Immature natural killer cell (primary cell): ENCODE results near the gene IRAK3. TPM values are rescaled to one million over a fixed set of nuclear protein-coding genes. Genes with fewer than 3 reads are reported as not detected.
"Not testable (repeated sequence)": the region's sequence is repeated elsewhere in the genome, so short reads cannot be mapped to it uniquely, and the experiment has no call there.

ENCODE experiments used
- DNase-seq, 3 donors: peaks; one replicate each; pipeline ENCODE4 v3.0.0; 2022; ENCODE audit warnings: mixed read lengths in 1 of 3
- H3K27ac Mint-ChIP-seq, 6 donors: one replicate each; pipeline ENCODE4 v1.8.0; 2020; ENCODE audit warnings: mixed read lengths in 6 of 6, mild to moderate bottlenecking in 5 of 6, inconsistent platforms in 4 of 6, moderate library complexity in 3 of 6
- H3K27me3 Mint-ChIP-seq, 3 donors: one replicate each; pipeline ENCODE4 v1.8.0; 2020 to 2021; ENCODE audit warnings: low read depth in 3 of 3, mild to moderate bottlenecking in 3 of 3, mixed read lengths in 3 of 3, moderate library complexity in 3 of 3, inconsistent platforms in 1 of 3
- H3K36me3 Mint-ChIP-seq, 3 donors: one replicate each; pipeline ENCODE4 v1.8.0; 2020; ENCODE audit warnings: mixed read lengths in 3 of 3, inconsistent platforms in 2 of 3, mild to moderate bottlenecking in 2 of 3
- H3K4me1 Mint-ChIP-seq, 2 donors: one replicate each; pipeline ENCODE4 v1.8.0; 2020; ENCODE audit warnings: inconsistent platforms in 2 of 2, mild to moderate bottlenecking in 2 of 2, mixed read lengths in 2 of 2, moderate library complexity in 1 of 2
- H3K4me3 Mint-ChIP-seq, 5 donors: one replicate each; pipeline ENCODE4 v1.8.0; 2020; ENCODE audit warnings: mild to moderate bottlenecking in 5 of 5, mixed read lengths in 5 of 5, inconsistent platforms in 3 of 5, moderate library complexity in 3 of 5
- H3K9me3 Mint-ChIP-seq, 6 donors: one replicate each; pipeline ENCODE4 v1.8.0; 2020; ENCODE audit warnings: mild to moderate bottlenecking in 6 of 6, mixed read lengths in 6 of 6, inconsistent platforms in 4 of 6, moderate library complexity in 3 of 6
- polyA plus RNA-seq, 3 donors: library from polyadenylated mRNA; unstranded; fragments of 300-500 nt; fragmentation: Illumina TruSeq; gene quantifications; one replicate each; pipeline ENCODE4 v1.2.3, GENCODE V29; 2021

The IRAK3 gene
- polyA plus RNA-seq, 3 donors from 2014 or later, result 0.53 to 1.2 TPM; not detected in 1

- Mint-ChIP-seq H3K27ac (peak overlapping the region in 2 of 6 donors; percentile 29 to 50), H3K36me3 (peaks cover 22 to 25% (median 23%) of the 10 kb centered on the region in 3 donors), H3K9me3 (no peaks in the 10 kb centered on the region), H3K4me1 (peaks cover 74 to 90% of the 10 kb centered on the region in 2 donors), H3K4me3 (peak overlapping the region in 1 of 5 donors; percentile 11), H3K27me3 (peaks cover 0 to 1% (median 0%) of the 10 kb centered on the region in 3 donors)
- DNase-seq, result no peak
These were observed 26.3 kb upstream of the IRAK3 start for GRCh38 chr12:66162701-66163100.

- Mint-ChIP-seq H3K27ac (peak overlapping the region; percentile 2 to 57 (median 31)), H3K9me3 (no peaks in the 10 kb centered on the region), H3K4me1 (peaks cover 78 to 94% of the 10 kb centered on the region in 2 donors), H3K36me3 (peaks cover 21 to 25% (median 23%) of the 10 kb centered on the region in 3 donors), H3K27me3 (peaks cover 0 to 3% (median 0%) of the 10 kb centered on the region in 3 donors), H3K4me3 (peak overlapping the region in 1 of 5 donors; percentile 6)
- DNase-seq, result no peak
These were observed 25.7 kb upstream of the IRAK3 start for GRCh38 chr12:66163289-66163688.

- Mint-ChIP-seq H3K27me3 (peaks cover 5 to 12% (median 8%) of the 10 kb centered on the region in 3 donors), H3K9me3 (no peaks in the 10 kb centered on the region), H3K4me1 (peaks cover 84 to 94% of the 10 kb centered on the region in 2 donors), H3K36me3 (peaks cover 20 to 24% (median 23%) of the 10 kb centered on the region in 3 donors), H3K4me3 (peak overlapping the region in 2 of 5 donors; percentile 30 to 36), H3K27ac (peak overlapping the region in 3 of 6 donors; percentile 14 to 58 (median 52))
- no peak for DNase-seq
These were observed 24.6 kb upstream of the IRAK3 start for GRCh38 chr12:66164349-66164821.

- no peak for DNase-seq
- peak overlapping the region in 2 of 6 donors; percentile 29 to 49 for H3K27ac Mint-ChIP-seq
These were observed 23.9 kb upstream of the IRAK3 start for GRCh38 chr12:66165141-66165540.

GRCh38 chr12:66166561-66166960 lies 22.5 kb upstream of the IRAK3 start:
- H3K27me3 Mint-ChIP-seq, result peaks cover 11 to 28% (median 14%) of the 10 kb centered on the region in 3 donors
- peak overlapping the region in 4 of 6 donors; percentile 4 to 97 (median 8) for H3K27ac Mint-ChIP-seq
- peak overlapping the region in 2 of 5 donors; percentile 54 to 96 for H3K4me3 Mint-ChIP-seq
- no peak for DNase-seq
- H3K9me3 Mint-ChIP-seq, result no peaks in the 10 kb centered on the region
- H3K36me3 Mint-ChIP-seq, result peaks cover 14 to 15% (median 15%) of the 10 kb centered on the region in 3 donors
- H3K4me1 Mint-ChIP-seq, result peaks cover 79 to 92% of the 10 kb centered on the region in 2 donors

More at GRCh38 chr12:66165141-66165540, 23.9 kb upstream of the IRAK3 start:
- H3K36me3 Mint-ChIP-seq, result peaks cover 15 to 17% (median 16%) of the 10 kb centered on the region in 3 donors
- peaks cover 11 to 19% (median 14%) of the 10 kb centered on the region in 3 donors for H3K27me3 Mint-ChIP-seq
- H3K4me3 Mint-ChIP-seq, result peak overlapping the region in 1 of 5 donors; percentile 42
- H3K9me3 Mint-ChIP-seq, result no peaks in the 10 kb centered on the region
- peaks cover 80 to 91% of the 10 kb centered on the region in 2 donors for H3K4me1 Mint-ChIP-seq

- DNase-seq, result no peak
- Mint-ChIP-seq H3K4me3 (peak overlapping the region; percentile 92 to 98 (median 97)), H3K27ac (peak overlapping the region; percentile 96 to 100 (median 98)), H3K36me3 (peaks cover 14 to 15% (median 15%) of the 10 kb centered on the region in 3 donors), H3K9me3 (no peaks in the 10 kb centered on the region), H3K4me1 (peaks cover 63 to 73% of the 10 kb centered on the region in 2 donors), H3K27me3 (peaks cover 14 to 28% (median 16%) of the 10 kb centered on the region in 3 donors)
These were observed 20.6 kb upstream of the IRAK3 start for GRCh38 chr12:66168410-66168809.

- peaks cover 15 to 28% (median 16%) of the 10 kb centered on the region in 3 donors for H3K27me3 Mint-ChIP-seq
- peaks cover 52 to 63% of the 10 kb centered on the region in 2 donors for H3K4me1 Mint-ChIP-seq
- peak within 1 kb of the TSS; percentile 92 to 98 (median 97) for H3K4me3 Mint-ChIP-seq
- H3K9me3 Mint-ChIP-seq, result no peaks in the 10 kb centered on the region
- peak within 1 kb of the TSS; percentile 96 to 100 (median 98) for H3K27ac Mint-ChIP-seq
- DNase-seq, result peak; percentile 88 to 89 (median 89)
- peaks cover 12 to 15% (median 12%) of the 10 kb centered on the region in 3 donors for H3K36me3 Mint-ChIP-seq
These were observed 19.5 kb upstream of the IRAK3 start, which contains the start of gene TMBIM4 for GRCh38 chr12:66169221-66170170. Gene TMBIM4 (minus strand): TSS chr12:66169996. CDS start chr12:66169951, 45 bp downstream.

- Mint-ChIP-seq H3K27me3 (peaks cover 15 to 28% (median 16%) of the 10 kb centered on the region in 3 donors), H3K36me3 (peaks cover 5 to 6% (median 6%) of the 10 kb centered on the region in 3 donors), H3K27ac (peak overlapping the region; percentile 96 to 100 (median 98)), H3K4me1 (peaks cover 44 to 51% of the 10 kb centered on the region in 2 donors), H3K4me3 (peak overlapping the region; percentile 92 to 98 (median 97)), H3K9me3 (no peaks in the 10 kb centered on the region)
- no peak for DNase-seq
These were observed 18.4 kb upstream of the IRAK3 start for GRCh38 chr12:66170606-66171005.

GRCh38 chr12:66174391-66175325 lies 14.4 kb upstream of the IRAK3 start:
- H3K36me3 Mint-ChIP-seq, H3K4me3 Mint-ChIP-seq, H3K9me3 Mint-ChIP-seq, H3K27ac Mint-ChIP-seq, DNase-seq: not testable (repeated sequence)
- Mint-ChIP-seq H3K4me1 (peaks cover 8 to 13% of the 10 kb centered on the region in 2 donors), H3K27me3 (peaks cover 5 to 16% (median 9%) of the 10 kb centered on the region in 3 donors)

GRCh38 chr12:66176105-66176900 lies 12.7 kb upstream of the IRAK3 start:
- Mint-ChIP-seq H3K36me3 (no peaks in the 10 kb centered on the region), H3K9me3 (no peaks in the 10 kb centered on the region), H3K4me1 (no peaks in the 10 kb centered on the region), H3K27me3 (peaks cover 2 to 6% (median 3%) of the 10 kb centered on the region in 3 donors), H3K27ac (no peak overlapping the region), H3K4me3 (no peak overlapping the region)
- no peak for DNase-seq

- Mint-ChIP-seq H3K4me1 (peaks cover 0 to 4% of the 10 kb centered on the region in 2 donors), H3K9me3 (peaks cover 0 to 6% (median 2%) of the 10 kb centered on the region in 6 donors), H3K27ac (no peak overlapping the region), H3K27me3 (peaks cover 8 to 28% (median 15%) of the 10 kb centered on the region in 3 donors), H3K4me3 (no peak overlapping the region), H3K36me3 (peaks cover 0 to 16% (median 0%) of the 10 kb centered on the region in 3 donors)
- no peak for DNase-seq
These were observed 6.1 kb upstream of the IRAK3 start for GRCh38 chr12:66182956-66183355.

GRCh38 chr12:66184822-66185221 lies 4.2 kb upstream of the IRAK3 start:
- not testable (repeated sequence) for H3K27ac Mint-ChIP-seq, H3K4me3 Mint-ChIP-seq, DNase-seq, H3K9me3 Mint-ChIP-seq
- peaks cover 9 to 35% (median 24%) of the 10 kb centered on the region in 3 donors for H3K27me3 Mint-ChIP-seq
- peaks cover 5 to 13% of the 10 kb centered on the region in 2 donors for H3K4me1 Mint-ChIP-seq
- H3K36me3 Mint-ChIP-seq, result peaks cover 0 to 16% (median 0%) of the 10 kb centered on the region in 3 donors
